ENCODE data around the gene NEURL4. TPM values are rescaled to one million over a fixed set of nuclear protein-coding genes. Genes with fewer than 3 reads are reported as not detected.

The NEURL4 gene
- total RNA-seq, 1 donor from 2014 or later: 25.4 TPM

GRCh38 chr17:7306911-7307685 lies 22.0 kb downstream of the NEURL4 start, which contains the start of gene EIF5A:
TSS of gene EIF5A (plus strand) at chr17:7307628. CDS start at chr17:7309636, 2,008 bp downstream.
- peak; percentile 100 for DNase-seq (ENCODE audit: low spot score)

DNA sequence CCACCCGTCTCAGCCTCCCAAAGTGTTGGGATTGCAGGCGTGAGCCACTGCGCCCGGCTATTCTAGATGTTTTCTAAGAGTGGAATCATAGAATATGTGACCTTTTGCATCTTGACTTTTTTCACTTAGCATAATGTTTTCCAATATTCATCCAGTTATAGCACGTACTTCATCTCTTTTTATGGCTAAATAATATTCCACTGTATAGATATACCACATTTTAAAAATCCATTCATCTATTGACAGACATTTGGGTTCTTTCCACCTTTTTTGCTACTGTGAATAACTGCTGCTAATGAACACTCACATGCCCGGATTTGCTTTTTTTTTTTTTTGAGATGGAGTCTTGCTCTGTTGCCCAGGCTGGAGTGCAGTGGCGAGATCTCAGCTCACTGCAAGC lies 25.0 kb downstream of the NEURL4 start:
- no peak for DNase-seq (ENCODE audit: low spot score)

- DNase-seq (ENCODE audit: low spot score): peak; percentile 94
Observed at GRCh38 chr17:7296189-7296861, 32.8 kb downstream of the NEURL4 start.

DNA sequence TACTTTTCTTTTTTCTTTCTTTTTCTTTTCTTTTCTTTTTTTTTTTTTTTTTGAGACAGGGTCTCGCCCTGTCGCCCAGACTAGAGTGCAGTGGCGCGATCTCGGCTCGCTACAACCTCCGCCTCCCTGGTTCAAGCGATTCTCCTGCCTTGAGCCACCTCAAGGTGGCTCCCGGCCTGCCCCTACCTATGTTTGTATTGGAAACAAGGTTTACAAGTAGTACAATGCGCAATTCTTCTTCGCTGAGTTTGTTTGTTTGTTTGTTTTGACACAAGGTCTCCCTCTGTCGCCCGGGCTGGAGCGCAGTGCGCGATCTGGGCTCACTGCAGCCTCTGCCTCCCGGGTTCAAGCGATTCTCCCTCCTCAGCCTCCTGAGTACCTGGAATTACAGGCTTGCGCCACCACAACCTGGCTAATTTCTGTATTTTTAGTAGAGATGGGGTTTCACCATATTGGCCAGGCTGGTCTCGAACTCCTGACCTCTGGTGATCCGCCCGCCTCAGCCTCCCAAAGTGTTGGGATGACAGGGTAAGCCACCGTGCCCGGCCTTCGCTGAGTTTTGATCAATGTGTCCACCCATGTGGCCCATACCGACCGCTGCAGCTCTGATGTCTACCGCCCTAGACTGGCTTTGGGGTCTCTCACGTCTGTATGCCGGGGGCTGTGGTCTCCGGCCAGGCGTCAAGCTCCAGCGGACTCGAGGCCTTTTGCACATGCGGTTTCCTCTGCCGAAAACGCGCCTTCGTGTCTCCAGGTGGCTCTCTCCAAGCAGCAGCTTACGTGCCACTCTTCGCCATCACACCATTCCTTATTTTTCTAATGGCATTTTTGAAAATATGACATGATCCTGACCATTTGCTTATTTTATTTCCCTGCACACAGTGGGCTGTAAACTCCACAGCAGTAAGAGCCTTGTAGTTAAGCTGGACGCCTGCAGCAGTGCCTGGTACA lies 33.6 kb downstream of the NEURL4 start:
- no peak for DNase-seq (ENCODE audit: low spot score)

GRCh38 chr17:7294614-7295153 lies 34.5 kb downstream of the NEURL4 start, which contains the start of gene YBX2:
TSS of gene YBX2 (minus strand) at chr17:7294639. CDS start at chr17:7294500, 139 bp downstream.
- no peak for DNase-seq (ENCODE audit: low spot score)

GRCh38 chr17:7293816-7294613 lies 35.1 kb downstream of the NEURL4 start:
- no peak for DNase-seq (ENCODE audit: low spot score)

DNA sequence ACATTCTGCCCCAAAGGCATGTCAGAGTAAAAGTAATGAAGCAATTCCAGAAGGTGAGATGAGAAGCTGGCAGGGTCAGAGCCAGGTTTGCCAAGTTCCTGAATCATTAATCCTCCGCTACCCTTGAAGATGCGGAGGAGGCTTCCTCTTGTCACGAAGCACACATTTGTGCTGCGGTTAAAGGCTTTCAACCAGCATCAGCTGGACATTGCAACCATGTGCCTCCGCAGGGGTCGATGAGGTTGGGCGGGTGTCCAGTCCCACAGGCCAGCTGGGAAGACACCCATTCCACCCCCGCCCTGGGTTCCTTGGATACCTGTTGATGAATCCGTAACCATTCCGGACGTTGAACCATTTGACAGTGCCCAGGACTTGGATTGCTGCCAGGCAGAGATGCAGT lies 36.0 kb downstream of the NEURL4 start:
- no peak for DNase-seq (ENCODE audit: low spot score)

GRCh38 chr17:7292729-7293128 lies 36.4 kb downstream of the NEURL4 start:
- no peak for DNase-seq (ENCODE audit: low spot score)

DNA sequence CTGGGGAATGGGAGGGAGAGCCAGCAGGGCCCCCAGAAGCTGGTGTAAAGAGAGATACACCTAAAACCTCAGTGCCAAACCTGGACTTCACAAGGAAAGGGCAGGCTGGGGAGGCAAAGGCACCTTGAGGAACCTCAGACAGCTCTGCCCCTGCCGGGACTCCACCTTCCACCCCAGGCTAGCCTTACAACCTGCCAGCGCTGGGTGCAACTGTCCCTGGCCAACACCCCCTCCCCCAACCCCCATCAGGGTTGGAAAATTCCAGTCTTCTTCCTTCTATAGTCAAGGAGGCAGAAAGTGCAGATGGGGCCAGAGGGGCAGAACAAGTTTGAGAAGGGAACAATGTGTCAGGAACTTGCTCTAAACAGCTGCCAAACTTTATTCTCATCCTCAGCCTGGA lies 36.9 kb downstream of the NEURL4 start:
- no peak for DNase-seq (ENCODE audit: low spot score)

- DNase-seq (ENCODE audit: low spot score): no peak
Observed at GRCh38 chr17:7290685-7291084, 38.5 kb downstream of the NEURL4 start.

DNA sequence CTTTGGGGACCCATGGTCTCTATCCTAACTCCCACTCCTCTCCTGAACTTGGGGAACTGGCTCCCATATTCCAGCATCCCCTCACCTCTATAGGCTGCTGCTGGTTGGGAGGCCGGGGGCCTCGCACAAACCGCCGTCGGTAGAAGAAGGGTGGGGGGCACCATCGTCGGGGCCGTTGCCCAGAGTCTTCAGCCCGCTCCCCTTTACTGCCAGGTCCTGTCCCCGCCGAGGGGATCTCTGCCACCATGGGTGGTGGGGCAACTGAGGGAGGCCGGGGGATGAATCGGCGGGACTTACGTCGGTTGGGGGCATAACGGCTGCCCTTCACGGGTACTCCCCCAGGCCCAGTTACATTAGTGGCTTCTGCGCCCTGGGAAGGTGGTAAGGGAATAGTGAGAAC lies 39.0 kb downstream of the NEURL4 start:
- DNase-seq (ENCODE audit: low spot score): no peak

- no peak for DNase-seq (ENCODE audit: low spot score)
Observed at GRCh38 chr17:7289256-7290032, 39.7 kb downstream of the NEURL4 start.

- DNase-seq (ENCODE audit: low spot score): no peak
Observed at GRCh38 chr17:7285679-7286078, 43.5 kb downstream of the NEURL4 start.

DNA sequence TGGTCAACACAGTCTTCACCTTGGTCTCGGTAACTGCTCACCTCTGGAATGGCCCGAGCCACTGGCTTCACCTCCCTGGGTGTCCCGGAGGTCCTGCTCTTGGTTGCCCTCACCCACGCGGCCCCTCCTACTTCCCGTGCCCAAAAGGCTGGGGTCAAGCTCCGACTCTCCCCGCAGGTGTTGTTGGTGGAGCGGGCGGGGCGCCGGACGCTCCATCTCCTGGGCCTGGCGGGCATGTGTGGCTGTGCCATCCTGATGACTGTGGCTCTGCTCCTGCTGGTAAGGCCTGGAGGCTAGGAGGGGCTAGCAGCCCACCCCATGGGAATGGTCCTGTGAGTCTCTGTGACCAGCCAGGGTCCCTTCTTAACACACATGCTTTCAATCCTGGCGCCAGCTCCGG lies 44.2 kb downstream of the NEURL4 start:
- DNase-seq (ENCODE audit: low spot score): no peak

DNA sequence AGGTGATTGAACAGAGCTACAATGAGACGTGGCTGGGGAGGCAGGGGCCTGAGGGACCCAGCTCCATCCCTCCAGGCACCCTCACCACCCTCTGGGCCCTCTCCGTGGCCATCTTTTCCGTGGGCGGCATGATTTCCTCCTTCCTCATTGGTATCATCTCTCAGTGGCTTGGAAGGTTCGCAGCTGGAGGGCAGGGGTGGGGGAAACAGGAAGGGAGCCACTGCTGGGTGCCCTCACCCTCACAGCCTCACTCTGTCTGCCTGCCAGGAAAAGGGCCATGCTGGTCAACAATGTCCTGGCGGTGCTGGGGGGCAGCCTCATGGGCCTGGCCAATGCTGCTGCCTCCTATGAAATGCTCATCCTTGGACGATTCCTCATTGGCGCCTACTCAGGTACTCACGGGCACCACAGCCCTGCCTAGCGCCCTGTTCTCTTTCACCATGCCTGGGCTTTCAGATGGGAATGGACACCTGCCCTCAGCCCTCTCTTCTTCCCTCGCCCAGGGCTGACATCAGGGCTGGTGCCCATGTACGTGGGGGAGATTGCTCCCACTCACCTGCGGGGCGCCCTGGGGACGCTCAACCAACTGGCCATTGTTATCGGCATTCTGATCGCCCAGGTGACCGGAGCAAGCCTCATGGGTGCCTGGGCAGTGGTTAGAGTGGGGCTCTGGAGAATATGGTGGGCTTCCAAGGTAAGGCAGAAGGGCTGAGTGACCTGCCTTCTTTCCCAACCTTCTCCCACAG lies 45.5 kb downstream of the NEURL4 start:
- DNase-seq (ENCODE audit: low spot score): no peak

DNA sequence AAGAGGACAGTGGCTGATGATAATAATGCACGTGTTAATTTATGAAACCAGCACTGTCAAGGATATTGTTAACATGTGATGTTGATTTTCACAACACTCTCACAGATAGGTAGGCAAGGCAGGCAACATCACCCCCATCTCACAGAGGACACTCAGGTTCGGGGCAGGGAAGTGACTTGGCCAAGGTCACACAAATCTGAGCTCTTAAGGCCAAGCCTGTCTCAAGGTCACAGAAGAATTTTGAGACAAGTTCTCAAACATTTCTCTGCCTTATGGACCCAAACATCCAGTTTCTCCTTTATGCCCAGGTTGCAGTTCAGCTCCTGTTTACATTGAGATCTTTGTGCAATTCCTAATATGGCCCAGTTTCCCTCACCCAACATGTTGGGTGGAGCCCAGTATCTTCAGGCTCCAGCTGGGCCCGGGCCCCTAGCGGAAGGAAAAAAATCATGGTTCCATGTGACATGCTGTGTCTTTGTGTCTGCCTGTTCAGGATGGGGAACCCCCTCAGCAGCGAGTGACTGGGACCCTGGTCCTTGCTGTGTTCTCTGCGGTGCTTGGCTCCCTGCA lies 46.3 kb downstream of the NEURL4 start:
- DNase-seq (ENCODE audit: low spot score): no peak

DNA sequence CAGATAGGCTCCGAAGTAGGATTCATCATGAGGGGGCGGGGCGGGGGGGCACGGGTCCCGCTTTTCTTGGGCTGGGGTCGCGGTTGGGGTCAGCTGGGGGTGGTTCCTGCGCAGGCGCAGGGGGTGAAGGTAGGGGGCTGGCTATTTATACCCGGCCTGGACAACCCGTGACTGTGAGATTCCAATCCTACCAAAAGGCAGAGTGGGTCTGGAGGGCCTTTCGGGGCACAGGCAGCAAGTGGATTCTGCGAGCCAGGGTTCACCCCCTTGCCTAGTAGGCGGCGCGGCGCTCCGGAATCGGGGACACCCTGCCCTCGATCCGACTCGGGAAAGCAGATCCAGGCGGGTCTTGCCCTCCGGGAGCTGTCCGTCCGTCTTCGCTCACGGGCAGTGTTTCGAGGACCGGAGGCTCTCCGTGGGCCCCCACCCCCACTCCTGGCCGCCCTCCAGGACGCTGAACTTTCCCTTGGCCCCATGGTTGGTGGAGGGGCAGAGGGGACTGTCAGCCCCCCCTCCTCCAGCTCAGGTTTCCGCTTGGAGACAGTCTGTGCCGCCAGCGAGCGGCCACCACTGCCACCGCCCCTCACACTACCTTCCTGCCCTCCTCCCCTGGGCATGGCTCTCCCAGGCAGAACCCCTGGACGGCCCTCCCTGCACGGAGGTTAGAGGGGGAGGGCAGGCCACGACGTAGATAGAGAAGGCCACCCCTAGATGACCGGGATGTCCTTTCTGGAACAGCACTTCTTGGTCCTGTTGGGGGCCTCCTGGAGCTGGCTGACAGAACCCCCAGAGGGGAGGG lies 47.0 kb downstream of the NEURL4 start:
- no peak for DNase-seq (ENCODE audit: low spot score)

All from mesenteric fat pad (tissue), 1 donor.